ENCODE measurements around the gene PGLYRP2.

PGLYRP2 gene

DNA sequence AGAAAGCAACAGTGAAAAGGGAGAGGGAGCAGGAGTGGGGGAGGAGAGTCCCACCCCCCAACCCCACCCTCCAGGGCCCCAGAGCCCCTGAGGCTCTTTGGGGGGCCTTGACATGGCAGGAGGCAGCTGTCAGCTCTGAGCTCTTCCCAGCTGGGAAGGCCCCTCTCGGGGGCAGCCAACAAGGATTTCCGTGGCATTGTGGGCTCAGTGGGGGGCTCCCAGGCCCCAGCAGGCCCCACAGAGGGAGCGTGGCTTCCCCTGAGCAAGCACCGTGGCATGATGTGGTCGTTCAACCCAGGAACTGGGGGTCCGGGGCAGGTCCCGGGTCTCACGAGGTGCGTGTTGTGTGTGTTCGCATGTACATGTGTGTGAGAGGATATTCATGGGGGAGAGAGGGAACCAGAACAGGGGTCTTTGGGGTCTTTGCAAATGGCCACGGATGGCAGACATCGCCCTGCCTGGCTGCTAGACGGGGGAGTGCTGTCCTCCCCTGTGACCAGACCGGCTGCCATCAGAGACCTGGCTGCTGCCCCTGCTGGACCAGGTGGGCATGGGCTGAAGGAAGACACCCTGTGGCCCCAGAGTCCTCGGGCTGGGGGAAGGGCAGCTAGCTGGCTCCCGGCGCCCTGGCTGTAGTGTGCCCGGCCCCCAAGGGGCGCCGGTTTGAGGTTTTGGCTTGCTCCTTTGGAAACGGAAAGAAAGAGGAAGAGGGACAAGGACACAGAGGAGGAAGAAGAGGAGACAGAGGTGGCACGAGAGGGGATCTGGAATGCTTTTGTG lies 56.8 kb downstream of the PGLYRP2 start:
- DNase-seq, result no peak

DNA sequence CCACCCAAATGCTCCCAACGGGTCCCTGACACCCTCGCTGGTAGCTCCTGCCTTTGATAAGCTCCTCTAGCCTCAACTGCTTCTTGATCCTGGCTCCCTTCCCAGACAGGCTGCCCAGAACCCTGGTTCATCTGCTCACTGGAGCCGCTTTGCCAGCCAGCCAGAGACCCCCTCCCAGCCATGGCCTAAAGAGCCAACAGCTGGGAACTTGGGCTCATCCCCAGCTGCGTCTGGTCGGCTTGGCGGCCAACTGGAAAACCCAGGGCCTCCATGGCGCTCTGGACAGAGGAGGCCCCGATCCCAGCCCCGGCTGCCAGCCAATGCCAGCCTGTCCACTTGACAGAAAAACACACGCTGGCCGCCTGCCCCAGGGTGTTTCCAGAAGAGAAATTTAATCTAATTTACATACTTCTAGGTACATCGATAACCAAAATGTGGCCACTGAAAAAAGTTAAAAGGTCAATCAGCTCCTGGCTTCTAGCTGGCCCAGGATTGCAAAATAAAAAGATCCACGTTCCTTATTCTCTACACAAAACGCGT lies 57.5 kb downstream of the PGLYRP2 start:
- DNase-seq, result no peak

DNA sequence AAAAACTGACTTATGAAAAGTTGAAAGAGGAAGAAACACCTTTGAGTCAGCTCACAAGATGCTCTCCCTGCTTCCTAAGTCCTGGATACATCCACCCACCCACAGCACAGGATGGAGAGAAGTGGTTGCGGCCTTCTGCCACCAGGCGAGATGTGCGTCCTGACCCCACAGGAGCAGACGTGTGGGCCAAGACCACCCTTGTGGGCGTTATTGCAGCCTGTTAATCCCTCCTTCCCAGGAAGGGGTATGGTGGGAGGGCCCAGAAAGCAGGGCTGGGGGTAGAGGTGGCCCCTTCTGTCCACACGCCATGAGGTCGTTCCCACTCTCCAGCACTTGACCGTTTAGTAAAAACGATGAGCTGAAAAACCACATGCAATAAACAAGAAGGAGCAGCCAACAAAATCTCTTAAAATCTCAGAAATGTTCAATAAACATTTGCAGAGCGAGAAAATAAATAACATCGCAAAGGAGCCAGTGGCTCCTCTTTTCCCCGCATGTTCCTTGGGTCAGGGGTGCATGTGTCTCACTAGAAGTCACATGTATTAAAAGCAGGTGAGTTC lies 58.1 kb downstream of the PGLYRP2 start:
- DNase-seq, result no peak

DNA sequence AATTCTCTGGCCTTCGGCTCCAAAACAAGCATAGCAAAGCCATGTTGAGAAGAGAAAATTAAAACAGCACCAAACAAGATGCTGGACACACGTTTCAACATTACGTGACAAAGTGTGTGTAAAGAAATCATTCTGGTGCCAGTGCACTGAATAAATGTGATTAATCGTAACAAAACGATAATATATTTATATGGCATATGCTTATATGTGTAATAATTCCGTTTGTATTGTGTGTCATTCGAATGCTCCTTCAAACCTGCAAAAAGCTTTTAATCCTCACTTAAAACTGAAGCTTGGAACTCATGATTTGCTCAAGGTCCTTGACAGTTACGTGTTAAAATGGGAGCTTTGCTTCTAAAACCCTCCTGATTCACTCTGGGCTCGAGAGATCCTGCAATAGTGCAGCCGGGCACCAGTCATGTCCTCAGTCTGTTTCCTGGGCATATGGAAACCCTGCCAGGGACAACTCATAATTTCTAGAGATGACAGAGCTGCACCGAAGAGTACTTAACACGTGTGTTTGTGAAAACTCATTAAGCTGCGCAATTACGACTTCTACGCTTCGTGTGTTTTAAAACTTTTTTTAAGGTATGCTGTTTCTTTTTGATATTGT lies 59.8 kb downstream of the PGLYRP2 start:
- DNase-seq, result no peak
